GM10266 (cell line): ENCODE measurements around the gene MIER2.

Source experiments
- DNase-seq: peaks from one replicate; pipeline ENCODE4 v3.0.0; 2012; ENCODE audit errors: extremely low spot score
- TF ChIP-seq, protein P1 (sequence below): IDR thresholded peaks from 2 replicates; pipeline ENCODE4 v1.5.1; 2012; ENCODE audit warnings: mild to moderate bottlenecking, low read depth; ENCODE audit not compliant: control insufficient read depth, insufficient read depth; ENCODE audit errors: missing control alignments

The MIER2 gene

GRCh38 chr19:328025-328505, 16.5 kb downstream of the MIER2 start:
- TF ChIP-seq, protein P1, sequence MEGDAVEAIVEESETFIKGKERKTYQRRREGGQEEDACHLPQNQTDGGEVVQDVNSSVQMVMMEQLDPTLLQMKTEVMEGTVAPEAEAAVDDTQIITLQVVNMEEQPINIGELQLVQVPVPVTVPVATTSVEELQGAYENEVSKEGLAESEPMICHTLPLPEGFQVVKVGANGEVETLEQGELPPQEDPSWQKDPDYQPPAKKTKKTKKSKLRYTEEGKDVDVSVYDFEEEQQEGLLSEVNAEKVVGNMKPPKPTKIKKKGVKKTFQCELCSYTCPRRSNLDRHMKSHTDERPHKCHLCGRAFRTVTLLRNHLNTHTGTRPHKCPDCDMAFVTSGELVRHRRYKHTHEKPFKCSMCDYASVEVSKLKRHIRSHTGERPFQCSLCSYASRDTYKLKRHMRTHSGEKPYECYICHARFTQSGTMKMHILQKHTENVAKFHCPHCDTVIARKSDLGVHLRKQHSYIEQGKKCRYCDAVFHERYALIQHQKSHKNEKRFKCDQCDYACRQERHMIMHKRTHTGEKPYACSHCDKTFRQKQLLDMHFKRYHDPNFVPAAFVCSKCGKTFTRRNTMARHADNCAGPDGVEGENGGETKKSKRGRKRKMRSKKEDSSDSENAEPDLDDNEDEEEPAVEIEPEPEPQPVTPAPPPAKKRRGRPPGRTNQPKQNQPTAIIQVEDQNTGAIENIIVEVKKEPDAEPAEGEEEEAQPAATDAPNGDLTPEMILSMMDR = no peak
- DNase-seq = no peak

DNA sequence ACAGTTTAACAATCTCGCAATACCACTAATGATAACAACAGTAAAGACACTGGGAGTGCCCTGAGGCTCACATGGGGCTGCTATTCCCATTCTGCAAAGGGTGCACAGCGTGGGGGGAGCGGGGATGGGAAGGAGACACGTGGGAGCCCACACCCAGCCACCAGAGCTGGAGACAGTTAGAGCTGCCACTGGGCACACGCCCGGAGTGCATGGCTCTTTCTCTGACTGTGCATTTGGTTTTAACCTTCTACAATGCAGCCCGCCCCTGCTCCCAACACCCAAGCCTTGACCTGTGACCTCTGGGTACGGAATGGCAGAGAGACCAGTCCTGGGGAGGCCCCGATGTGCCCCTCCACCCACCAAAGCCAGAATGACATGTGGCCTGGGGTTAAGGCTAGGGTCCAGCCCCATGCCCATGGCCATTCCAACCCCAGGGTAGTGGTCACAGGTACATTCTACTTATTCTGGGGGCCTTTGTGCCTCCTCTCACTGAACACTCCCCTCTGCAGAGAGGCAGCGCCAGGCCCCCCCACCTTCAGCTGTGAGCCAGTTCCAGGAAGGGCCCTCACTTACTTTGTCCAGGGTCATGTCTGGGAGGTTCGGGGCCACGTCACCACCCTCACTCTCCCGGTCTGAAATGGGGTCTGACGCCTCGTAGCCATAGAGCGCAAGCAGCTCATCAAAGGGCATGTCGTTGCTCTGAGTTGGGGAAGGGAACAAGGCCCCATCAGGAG, 17.1 kb downstream of the MIER2 start:
- DNase-seq = no peak
- TF ChIP-seq, protein P1 = no peak

- TF ChIP-seq, protein P1 = no peak
- DNase-seq = no peak
Observed at GRCh38 chr19:326871-327270, 17.7 kb downstream of the MIER2 start.

DNA sequence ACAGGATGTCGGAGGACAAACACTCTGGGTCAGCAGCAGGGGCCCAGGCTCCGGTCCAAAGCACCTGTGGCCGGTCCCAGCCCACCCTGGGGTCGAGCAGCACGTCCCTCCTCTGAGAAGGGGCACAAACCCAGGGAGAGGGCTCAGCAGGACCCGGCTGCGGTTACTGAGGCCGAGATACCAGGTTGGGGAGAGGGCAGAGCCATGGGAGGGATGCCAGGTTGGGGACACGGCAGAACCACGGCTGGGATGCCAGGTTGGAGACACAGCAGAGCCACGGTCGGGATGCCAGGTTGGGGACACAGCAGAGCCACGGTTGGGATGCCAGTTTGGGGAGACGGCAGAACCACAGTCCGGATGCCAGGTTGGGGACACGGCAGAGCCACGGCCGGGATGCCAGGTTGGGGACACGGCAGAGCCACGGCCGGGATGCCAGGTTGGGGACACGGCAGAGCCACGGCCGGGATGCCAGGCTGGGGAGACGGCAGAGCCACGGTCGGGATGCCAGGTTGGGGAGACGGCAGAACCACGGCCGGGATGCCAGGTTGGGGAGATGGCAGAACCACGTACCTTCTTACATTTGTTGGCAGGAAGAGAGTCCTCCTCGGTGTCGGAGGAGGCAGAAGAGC, 18.5 kb downstream of the MIER2 start:
- TF ChIP-seq, protein P1 = no peak
- DNase-seq = no peak

DNA sequence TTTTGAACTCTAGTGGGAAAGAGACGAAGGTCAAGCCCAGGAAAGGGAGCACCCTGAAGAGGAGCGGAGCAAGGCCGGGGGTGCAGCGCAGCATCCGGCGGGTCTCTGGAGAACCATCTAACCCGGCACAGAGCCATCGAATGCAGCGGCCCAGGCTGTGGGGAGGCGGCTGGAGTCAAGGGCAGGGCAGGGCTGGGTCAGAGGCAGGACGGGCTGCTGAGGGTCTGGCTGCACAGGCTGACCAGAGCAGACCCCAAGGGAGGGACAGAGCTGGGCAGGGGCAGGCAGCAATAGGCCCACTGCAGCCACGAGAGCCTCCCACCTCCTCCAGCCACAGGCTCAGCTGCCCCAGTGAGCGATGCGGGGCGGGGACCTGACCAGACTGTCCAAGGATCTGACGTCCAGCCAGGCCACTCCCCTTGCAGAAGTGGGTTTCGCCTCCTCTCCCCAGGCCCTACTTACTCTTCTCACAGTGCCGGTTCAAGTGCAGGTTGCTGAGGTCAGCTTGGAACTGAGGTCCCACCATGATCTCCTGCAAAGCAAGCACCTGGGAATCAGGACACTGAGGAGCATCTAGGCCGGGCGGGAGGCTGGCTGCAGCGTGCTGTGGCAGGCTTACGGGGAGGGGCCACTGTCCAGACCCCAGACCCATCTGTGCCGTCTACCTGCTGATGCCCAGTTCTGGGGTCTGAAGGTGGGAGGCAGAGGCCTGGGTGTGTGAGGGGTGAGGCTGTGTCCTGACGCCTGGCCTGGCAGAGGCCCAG, 19.2 kb downstream of the MIER2 start:
- TF ChIP-seq, protein P1 = no peak
- no peak for DNase-seq

DNA sequence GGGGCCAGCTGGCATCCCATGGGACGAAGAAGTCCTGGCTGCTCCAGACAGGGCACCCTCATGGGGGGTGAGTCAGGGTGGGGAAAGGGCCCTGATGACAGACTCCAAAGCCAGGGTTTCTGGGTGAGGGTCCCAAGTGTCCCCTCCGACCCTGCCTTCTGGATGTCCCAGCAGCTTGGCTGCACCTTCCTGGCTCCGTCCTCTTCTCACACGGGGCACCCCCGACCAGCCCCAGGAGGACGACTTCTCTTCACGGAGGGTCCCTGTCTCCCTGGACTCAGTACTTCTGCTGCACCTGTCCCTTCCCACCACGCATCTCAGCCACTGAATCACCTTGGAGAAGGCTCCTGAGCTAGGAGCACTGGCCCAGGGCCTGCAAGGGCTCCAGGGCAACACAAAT, 19.9 kb downstream of the MIER2 start:
- no peak for DNase-seq
- TF ChIP-seq, protein P1 = no peak

GRCh38 chr19:322616-323015, 22.0 kb downstream of the MIER2 start:
- TF ChIP-seq, protein P1 = no peak
- no peak for DNase-seq
